ENCODE data around the gene HS2ST1.

Gene HS2ST1

GRCh38 chr1:87111659-87112371 lies 197.4 kb downstream of the HS2ST1 start:
- DNase-seq (ENCODE audit: low read depth), result no peak
- H3K4me3 ChIP-seq (ENCODE audit: low read length), result no peak overlapping the region
- no peak for TF ChIP-seq CTCF (IDR thresholded peaks at IDR 0.05; ENCODE audit: insufficient read depth, low read depth, low read length, missing control alignments)

GRCh38 chr1:87113313-87113712 lies 198.9 kb downstream of the HS2ST1 start:
- no peak for DNase-seq (ENCODE audit: low read depth)
- no peak for TF ChIP-seq CTCF (IDR thresholded peaks at IDR 0.05; ENCODE audit: insufficient read depth, low read depth, low read length, missing control alignments)

GRCh38 chr1:87115317-87115890 lies 201.0 kb downstream of the HS2ST1 start:
- no peak for TF ChIP-seq CTCF (IDR thresholded peaks at IDR 0.05; ENCODE audit: insufficient read depth, low read depth, low read length, missing control alignments)
- no peak overlapping the region for H3K4me3 ChIP-seq (ENCODE audit: low read length)
- peak; percentile 69 for DNase-seq (ENCODE audit: low read depth)

More at GRCh38 chr1:87113313-87113712, 198.9 kb downstream of the HS2ST1 start:
- H3K4me3 ChIP-seq (ENCODE audit: low read length), result no peak overlapping the region

- DNase-seq (ENCODE audit: low read depth), result no peak
These were observed 201.5 kb downstream of the HS2ST1 start for GRCh38 chr1:87115891-87116290.

GRCh38 chr1:87117761-87118368 lies 203.4 kb downstream of the HS2ST1 start:
- no peak overlapping the region for H3K4me3 ChIP-seq (ENCODE audit: low read length)
- TF ChIP-seq CTCF (IDR thresholded peaks at IDR 0.05; ENCODE audit: insufficient read depth, low read depth, low read length, missing control alignments), result no peak
- DNase-seq (ENCODE audit: low read depth), result no peak

More at GRCh38 chr1:87115891-87116290, 201.5 kb downstream of the HS2ST1 start:
- no peak for TF ChIP-seq CTCF (IDR thresholded peaks at IDR 0.05; ENCODE audit: insufficient read depth, low read depth, low read length, missing control alignments)
- no peak overlapping the region for H3K4me3 ChIP-seq (ENCODE audit: low read length)

- H3K4me3 ChIP-seq (ENCODE audit: low read length), result no peak overlapping the region
- DNase-seq (ENCODE audit: low read depth), result peak; percentile 33
- no peak for TF ChIP-seq CTCF (IDR thresholded peaks at IDR 0.05; ENCODE audit: insufficient read depth, low read depth, low read length, missing control alignments)
These were observed 205.2 kb downstream of the HS2ST1 start for GRCh38 chr1:87119541-87120140.
